ENCODE results near the gene PNMT.

PNMT gene, protein sequence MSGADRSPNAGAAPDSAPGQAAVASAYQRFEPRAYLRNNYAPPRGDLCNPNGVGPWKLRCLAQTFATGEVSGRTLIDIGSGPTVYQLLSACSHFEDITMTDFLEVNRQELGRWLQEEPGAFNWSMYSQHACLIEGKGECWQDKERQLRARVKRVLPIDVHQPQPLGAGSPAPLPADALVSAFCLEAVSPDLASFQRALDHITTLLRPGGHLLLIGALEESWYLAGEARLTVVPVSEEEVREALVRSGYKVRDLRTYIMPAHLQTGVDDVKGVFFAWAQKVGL

DNA sequence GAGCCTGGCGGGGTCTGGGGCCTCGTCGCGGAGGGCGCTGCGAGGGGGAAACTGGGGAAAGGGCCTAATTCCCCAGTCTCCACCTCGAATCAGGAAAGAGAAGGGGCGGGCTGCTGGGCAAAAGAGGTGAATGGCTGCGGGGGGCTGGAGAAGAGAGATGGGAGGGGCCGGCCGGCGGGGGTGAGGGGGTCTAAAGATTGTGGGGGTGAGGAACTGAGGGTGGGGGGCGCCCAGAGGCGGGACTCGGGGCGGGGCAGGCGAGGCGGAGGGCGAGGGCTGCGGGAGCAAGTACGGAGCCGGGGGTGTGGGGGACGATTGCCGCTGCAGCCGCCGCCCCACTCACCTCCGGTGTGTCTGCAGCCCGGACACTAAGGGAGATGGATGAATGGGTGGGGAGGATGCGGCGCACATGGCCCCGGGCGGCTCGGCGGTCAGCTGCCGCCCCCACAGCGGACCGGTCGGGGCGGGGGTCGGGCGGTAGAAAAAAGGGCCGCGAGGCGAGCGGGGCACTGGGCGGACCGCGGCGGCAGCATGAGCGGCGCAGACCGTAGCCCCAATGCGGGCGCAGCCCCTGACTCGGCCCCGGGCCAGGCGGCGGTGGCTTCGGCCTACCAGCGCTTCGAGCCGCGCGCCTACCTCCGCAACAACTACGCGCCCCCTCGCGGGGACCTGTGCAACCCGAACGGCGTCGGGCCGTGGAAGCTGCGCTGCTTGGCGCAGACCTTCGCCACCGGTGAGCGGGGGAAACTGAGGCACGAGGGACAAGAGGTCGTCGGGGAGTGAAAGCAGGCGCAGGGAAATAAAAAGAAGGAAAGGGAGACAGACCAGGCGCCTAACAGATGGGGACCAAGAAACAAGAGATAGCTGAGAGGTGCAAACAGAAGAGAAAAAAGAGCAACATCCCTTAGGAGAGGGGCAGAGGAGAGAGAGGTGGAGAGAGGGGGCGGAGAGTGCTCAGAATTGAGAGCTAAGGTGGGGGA, at the start of gene PNMT:
Gene PNMT, plus strand, starts transcription at position 509 of the 980 bp plus-strand sequence. Its CDS starts 23 bp downstream, at position 532.
- no peak for DNase-seq (ENCODE audit: low spot score)

- no peak for DNase-seq (ENCODE audit: low spot score)
These were observed 49.1 kb upstream of the PNMT start for GRCh38 chr17:39618956-39619785.

- DNase-seq (ENCODE audit: low spot score), result no peak
These were observed 48.5 kb upstream of the PNMT start for GRCh38 chr17:39619786-39620101.

- peak; percentile 86 for DNase-seq (ENCODE audit: low spot score)
These were observed 46.5 kb upstream of the PNMT start for GRCh38 chr17:39621523-39622379.

GRCh38 chr17:39622380-39623006, 45.8 kb upstream of the PNMT start:
- no peak for DNase-seq (ENCODE audit: low spot score)

GRCh38 chr17:39623356-39623950, 44.8 kb upstream of the PNMT start:
- peak; percentile 73 for DNase-seq (ENCODE audit: low spot score)

GRCh38 chr17:39624313-39624712, 43.9 kb upstream of the PNMT start:
- DNase-seq (ENCODE audit: low spot score), result no peak

GRCh38 chr17:39625198-39625785, 43.0 kb upstream of the PNMT start:
- DNase-seq (ENCODE audit: low spot score), result no peak

GRCh38 chr17:39626171-39627046, 41.8 kb upstream of the PNMT start, which contains the start of gene PPP1R1B:
TSS of gene PPP1R1B (plus strand) at chr17:39626952. CDS start at chr17:39627393, 441 bp downstream.
- no peak for DNase-seq (ENCODE audit: low spot score)

DNA sequence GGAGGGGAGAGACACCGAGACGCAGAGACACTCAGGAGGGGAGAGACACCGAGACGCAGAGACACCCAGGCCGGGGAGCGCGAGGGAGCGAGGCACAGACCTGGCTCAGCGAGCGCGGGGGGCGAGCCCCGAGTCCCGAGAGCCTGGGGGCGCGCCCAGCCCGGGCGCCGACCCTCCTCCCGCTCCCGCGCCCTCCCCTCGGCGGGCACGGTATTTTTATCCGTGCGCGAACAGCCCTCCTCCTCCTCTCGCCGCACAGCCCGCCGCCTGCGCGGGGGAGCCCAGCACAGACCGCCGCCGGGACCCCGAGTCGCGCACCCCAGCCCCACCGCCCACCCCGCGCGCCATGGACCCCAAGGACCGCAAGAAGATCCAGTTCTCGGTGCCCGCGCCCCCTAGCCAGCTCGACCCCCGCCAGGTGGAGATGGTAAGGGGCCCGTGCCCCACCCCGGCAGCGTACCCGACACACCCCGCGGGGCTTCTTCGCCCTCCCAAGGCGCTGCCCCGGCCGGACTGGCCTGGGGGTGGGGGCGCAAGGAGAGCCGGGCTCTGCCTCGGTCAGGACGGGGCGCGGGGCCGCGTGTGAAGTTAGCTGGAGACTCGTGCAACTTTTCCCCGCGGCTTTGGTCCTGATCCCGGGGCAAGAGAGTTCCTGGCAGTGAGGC, 41.1 kb upstream of the PNMT start:
- DNase-seq (ENCODE audit: low spot score), result no peak

GRCh38 chr17:39627712-39628516, 40.3 kb upstream of the PNMT start:
- DNase-seq (ENCODE audit: low spot score), result no peak

DNA sequence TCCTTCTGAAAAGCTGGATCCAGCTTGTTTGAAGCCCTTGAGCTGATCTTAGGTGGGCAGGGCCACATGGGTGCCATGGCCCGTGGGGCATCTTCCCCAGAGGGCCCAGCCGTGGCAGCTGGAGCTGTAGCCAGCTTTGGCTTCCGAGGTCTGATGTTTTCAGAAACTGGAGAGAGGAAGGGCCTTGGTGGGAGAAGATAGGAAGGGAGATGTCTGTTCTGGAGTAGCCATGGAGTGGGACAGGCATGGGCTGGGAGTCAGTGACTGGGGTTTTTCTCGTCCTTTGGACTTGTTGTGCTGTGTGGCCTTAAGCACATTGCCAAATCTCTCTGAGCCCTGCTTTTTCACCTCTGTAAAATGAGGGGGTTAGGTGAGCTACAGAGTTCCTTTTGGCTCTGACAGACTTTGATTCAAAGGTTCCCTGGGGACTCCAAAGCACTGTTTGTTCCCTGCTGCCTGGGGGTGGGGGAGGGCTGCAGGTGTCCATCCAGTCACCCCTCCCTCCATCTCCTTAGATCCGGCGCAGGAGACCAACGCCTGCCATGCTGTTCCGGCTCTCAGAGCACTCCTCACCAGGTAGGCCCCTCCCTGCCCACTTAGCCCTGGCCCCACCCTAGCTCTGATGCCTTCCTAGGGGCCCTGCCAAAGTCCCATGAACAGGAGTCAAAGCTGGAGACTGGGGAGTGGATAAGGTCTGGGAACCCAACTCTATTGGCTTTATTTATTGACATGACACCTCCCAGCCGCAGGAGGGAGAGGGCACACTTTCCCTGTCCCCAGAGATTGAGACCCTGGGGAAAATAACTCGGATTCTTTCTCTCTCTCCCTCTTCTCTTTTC, 39.4 kb upstream of the PNMT start:
- no peak for DNase-seq (ENCODE audit: low spot score)

GRCh38 chr17:39629494-39629880, 38.8 kb upstream of the PNMT start:
- no peak for DNase-seq (ENCODE audit: low spot score)

DNA sequence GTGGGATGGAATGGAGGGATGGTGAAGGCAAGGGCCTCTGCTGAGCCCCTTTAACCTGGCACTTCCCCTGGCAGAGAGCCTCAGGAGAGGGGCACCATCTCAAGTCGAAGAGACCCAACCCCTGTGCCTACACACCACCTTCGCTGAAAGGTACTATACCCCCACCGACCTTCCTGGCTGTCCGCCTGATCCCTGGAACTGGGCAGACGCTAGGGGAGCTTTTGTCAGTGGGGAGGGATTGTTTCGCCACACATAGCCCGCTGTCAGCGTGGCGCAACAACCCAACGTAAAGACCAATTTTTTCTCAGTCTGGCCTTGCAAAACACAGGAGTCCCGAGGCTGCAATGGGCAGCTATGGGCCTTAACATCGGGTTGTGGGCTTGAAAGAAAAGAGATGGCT, 38.4 kb upstream of the PNMT start:
- DNase-seq (ENCODE audit: low spot score), result no peak

GRCh38 chr17:39631403-39631802, 36.9 kb upstream of the PNMT start:
- DNase-seq (ENCODE audit: low spot score), result no peak

GRCh38 chr17:39632153-39632941, 35.9 kb upstream of the PNMT start:
- DNase-seq (ENCODE audit: low spot score), result peak; percentile 79

All from pons (tissue), 1 donor.